ENCODE results near the gene FDXR.
A peak's percentile ranks its signal among the peaks of the same experiment; 100 is the strongest.
"Not testable (repeated sequence)": the region's sequence is repeated elsewhere in the genome, so short reads cannot be mapped to it uniquely, and the experiment has no call there.

FDXR gene

GRCh38 chr17:74872313-74873036, at the start of gene FDXR:
FDXR (minus strand) TSS chr17:74872994; CDS start chr17:74872944, 50 bp downstream.
- peak; percentile 47 for DNase-seq

GRCh38 chr17:74922172-74922571, 49.4 kb upstream of the FDXR start:
- DNase-seq = no peak

- no peak for DNase-seq
Measured at GRCh38 chr17:74921769-74922168, 49.0 kb upstream of the FDXR start.

DNA sequence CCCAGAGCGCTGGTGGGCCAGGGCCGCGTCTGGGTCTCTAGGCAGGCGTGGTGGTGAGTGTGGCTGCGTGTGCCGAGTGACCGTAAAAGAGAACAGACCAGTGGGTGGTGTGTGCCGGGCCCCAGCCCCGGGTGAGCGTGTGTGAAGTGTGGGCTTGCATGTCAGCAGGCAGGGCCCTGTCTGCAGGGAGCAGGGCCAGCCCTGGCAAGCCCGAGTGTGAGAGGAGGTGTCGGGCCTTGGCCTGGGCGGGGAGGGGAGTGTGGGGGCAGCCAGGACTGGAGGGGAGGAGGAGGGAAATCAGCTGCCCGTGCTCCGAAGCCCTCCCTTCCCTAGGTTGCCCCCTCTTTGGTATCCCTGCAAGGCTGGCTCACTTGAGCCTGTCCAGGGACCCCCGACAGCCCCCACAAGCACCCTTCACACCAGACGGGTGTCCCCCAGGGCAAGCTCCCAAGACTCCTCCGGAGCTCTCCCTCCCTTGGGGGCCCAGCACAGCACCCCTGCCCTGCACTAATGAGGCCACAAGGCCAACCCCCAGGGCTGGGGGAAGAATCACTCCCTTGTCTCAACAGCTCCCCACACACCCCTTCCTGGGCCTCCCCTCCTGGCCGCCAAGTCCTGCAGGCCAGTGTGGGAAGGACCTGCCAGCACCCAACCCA, 48.4 kb upstream of the FDXR start:
- DNase-seq = no peak

DNA sequence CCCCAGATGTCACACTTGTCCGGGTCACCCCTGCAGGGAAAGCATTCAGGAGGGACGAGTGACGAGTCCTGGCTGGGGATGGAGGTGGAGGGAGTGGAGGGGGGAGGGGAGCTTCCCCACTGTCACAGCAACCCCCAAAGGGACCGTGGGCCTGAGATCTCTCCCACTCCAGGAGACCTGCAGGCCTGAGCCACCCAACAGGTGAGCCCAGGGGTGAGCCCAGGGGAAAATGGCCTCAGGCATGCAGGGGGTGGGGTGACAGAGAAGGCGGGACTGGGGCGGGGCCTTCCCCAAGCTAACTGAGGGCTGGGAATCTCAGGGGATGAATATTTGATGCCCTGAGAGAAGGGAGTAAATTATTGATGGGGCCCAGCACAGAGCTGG, 47.8 kb upstream of the FDXR start:
- DNase-seq = peak; percentile 13

GRCh38 chr17:74920306-74920620, 47.5 kb upstream of the FDXR start:
- no peak for DNase-seq

DNA sequence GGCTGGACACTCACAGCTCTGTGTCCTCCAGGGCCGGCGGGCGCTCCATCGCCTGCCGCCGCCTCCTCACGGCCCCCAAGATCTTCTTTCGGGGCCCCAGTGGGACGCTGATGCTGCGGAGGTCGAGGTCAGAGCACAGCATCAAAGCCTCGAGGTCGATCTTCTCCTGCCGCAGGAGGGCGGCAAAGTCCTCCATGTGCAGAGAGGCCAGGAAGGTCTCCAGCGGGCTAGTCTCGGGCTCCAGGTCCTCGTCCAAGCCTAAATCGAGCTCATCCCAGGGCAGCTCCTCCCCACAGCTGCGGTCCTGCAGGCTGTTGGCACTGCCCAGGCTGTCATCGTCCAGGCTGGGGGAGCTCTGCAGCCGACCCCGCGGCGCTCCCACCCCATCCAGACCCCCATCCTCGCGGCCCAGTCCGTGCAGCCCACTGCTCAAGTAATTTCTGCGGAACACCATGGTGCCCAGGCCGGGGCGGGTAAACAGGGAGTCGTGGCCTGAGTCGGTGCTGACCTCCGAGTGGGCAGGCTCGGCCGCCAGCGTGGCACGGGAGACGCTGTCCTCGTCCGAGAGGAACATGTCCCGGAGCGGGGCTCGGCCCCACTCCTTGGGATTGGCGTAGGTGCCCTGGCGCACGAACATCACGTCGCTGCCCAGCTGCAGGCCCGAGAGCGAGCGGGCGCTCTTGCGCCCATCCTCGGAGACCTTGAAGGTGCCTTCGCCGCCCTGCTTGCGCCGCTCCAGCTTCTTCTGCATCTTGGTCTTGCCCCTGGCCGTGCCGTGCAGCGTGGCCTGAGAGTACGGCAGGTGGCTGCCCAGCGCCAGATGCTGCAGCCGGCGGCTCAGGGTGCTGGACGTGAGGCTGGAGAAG, 46.9 kb upstream of the FDXR start:
- no peak for DNase-seq

- DNase-seq = no peak
Measured at GRCh38 chr17:74918906-74919305, 46.1 kb upstream of the FDXR start.

DNA sequence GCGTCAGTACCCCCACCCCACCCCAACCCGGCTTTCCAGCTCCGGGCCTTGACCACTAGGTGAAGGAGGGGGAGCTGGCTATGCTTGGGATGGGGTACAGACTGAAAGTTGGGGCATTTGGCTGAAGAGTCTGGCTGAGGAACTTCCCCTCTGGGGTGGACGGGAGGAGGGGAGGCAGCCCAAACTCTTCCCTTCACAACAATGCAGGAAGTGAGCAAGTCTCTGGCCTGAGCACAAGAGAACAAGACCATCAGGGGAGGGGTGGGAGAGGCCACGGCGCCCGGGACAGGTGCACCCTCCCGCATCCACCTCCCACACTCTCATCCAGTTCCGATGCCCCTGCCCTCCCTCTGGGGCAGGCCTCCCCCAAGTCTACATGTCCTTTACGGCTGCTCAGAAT, 44.6 kb upstream of the FDXR start:
- no peak for DNase-seq

DNA sequence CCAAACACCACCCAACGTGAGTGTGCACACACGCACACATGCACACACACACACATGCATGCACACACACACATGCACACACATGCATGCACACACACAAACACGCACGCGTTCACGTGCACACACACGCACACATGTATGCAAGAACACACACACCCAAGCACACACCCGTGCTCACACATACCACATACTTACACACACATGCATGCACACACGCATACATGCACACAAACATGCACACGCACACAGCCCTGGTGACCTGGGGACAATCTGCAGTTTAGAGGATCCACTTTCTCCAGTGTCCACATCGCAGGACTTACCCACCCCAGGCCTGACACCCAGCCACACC, 44.0 kb upstream of the FDXR start:
- no peak for DNase-seq

- no peak for DNase-seq
Measured at GRCh38 chr17:74916136-74916850, 43.5 kb upstream of the FDXR start.

DNA sequence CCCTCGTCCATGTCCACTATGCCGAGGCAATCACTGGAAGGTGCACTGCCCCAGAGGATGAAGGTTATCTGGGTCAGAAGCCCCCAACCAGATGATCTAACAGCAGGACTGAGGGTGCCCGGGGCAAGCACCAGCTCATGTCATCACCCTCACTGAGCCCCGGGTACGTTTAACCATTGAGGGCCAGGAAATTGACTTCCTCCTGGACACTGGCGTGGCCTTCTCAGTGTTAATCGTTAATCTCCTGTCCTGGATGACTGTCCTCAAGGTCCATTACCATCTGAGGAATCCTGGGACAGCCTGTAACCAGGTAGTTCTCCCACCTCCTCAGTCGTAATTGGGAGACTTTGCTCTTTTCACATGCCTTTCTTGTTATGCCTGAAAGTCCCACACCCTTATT, 38.6 kb upstream of the FDXR start:
- not testable (repeated sequence) for DNase-seq

- not testable (repeated sequence) for DNase-seq
Measured at GRCh38 chr17:74909097-74909496, 36.3 kb upstream of the FDXR start.

DNA sequence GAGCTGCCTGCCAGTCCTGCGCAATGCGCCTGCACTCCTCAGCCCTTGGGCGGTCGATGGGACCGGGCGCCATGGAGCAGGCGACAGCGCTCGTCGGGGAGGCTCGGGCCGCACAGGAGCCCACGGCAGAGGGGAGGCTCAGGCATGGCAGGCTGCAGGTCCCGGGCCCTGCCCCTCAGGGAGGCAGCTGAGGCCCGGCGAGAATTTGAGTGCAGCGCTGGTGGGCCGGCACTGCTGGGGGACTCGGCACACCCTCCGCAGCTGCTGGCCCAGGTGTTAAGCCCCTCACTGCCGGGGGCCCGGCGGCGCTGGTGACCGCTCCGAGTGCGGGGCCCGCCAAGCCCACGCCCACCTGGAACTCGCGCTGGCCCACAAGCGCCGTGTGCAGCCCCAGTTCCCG, 34.2 kb upstream of the FDXR start:
- no peak for DNase-seq

- not testable (repeated sequence) for DNase-seq
Measured at GRCh38 chr17:74906214-74906793, 33.5 kb upstream of the FDXR start.

- DNase-seq = no peak
Measured at GRCh38 chr17:74904687-74905409, 32.1 kb upstream of the FDXR start.

- no peak for DNase-seq
Measured at GRCh38 chr17:74903671-74904070, 30.9 kb upstream of the FDXR start.

- no peak for DNase-seq
Measured at GRCh38 chr17:74903034-74903433, 30.2 kb upstream of the FDXR start.

GRCh38 chr17:74901353-74902135, 28.8 kb upstream of the FDXR start:
- DNase-seq = no peak

GRCh38 chr17:74900208-74900607, 27.4 kb upstream of the FDXR start:
- no peak for DNase-seq

GRCh38 chr17:74898376-74898946, 25.7 kb upstream of the FDXR start:
- DNase-seq = no peak

All from NCI-H345 (cell line).